ENCODE measurements around the gene S100Z.

S100Z gene

DNA sequence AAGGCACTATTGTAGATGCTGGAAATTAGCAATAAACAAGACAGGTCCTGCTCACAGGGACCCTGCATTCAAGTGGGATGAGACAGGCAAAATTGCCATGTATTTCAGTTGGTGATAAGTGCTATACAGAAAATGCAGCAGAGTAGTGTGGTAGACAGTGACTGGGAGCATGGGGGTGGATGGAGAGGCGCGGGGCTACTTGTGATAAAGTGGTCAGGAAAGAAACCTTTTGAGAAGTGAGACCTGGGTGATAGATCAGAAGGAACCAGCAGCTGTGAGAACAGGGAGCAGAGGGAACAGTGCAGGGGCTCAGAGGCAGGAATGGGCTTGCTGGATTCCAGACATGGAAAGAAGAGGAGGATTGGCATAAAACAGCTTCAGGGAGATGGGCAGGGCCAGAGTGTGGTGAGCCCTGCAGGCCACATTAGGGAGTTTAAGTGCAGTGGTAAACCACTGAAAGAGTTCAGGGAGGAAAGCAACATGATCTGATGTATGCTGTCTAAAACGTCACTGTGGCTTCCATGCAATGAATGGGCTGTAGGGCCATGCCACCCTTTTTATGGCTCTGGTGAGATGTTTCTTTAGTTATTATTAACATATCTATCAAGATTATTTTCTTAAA lies 110.3 kb downstream of the S100Z start:
- Histone ChIP-seq H3K27ac (peak overlapping the region; percentile 89), H3K4me3 (ENCODE audit: low read depth, low read length) (no peak overlapping the region), H3K27me3 (replicated peaks) (no peaks in the 10 kb centered on the region), H3K36me3 (replicated peaks) (no peaks in the 10 kb centered on the region)
- in situ Hi-C loops (cut with HindIII; ENCODE audit: low pct_ligation_motif_present, low sequenced_read_pairs), result no loop called here
- peak; percentile 42 for DNase-seq
- TF ChIP-seq, protein P1, sequence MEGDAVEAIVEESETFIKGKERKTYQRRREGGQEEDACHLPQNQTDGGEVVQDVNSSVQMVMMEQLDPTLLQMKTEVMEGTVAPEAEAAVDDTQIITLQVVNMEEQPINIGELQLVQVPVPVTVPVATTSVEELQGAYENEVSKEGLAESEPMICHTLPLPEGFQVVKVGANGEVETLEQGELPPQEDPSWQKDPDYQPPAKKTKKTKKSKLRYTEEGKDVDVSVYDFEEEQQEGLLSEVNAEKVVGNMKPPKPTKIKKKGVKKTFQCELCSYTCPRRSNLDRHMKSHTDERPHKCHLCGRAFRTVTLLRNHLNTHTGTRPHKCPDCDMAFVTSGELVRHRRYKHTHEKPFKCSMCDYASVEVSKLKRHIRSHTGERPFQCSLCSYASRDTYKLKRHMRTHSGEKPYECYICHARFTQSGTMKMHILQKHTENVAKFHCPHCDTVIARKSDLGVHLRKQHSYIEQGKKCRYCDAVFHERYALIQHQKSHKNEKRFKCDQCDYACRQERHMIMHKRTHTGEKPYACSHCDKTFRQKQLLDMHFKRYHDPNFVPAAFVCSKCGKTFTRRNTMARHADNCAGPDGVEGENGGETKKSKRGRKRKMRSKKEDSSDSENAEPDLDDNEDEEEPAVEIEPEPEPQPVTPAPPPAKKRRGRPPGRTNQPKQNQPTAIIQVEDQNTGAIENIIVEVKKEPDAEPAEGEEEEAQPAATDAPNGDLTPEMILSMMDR (IDR thresholded peaks at IDR 0.05; ENCODE audit: low read depth, low read length, missing control alignments), result peak; percentile 22

DNA sequence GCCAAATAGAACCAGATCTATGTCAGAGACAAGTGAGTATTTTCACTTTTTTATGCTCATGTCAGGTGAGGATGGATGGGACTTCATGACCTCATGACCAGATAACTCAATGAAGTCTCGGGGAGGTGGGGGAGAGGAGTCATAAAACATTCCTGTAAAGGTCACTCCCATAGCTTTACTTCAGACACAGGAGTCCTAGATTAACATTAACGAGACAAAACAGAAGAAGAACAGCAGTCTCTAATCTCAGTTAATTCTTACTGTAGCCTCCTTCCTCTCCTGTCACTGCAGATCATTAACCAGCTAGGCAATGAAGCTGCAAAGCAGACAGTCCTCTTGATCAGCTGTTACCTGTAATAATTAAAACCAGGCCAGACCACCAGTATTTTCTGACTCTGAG lies 114.2 kb downstream of the S100Z start:
- no peak for DNase-seq
- no peak overlapping the region for H3K4me3 ChIP-seq (ENCODE audit: low read depth, low read length)
- in situ Hi-C loops (cut with HindIII; ENCODE audit: low pct_ligation_motif_present, low sequenced_read_pairs), result no loop called here

More for the DNA sequence above, 114.2 kb downstream of the S100Z start:
- H3K27ac ChIP-seq, result no peak overlapping the region
- TF ChIP-seq, protein P1 (IDR thresholded peaks at IDR 0.05; ENCODE audit: low read depth, low read length, missing control alignments), result no peak
- no peaks in the 10 kb centered on the region for H3K36me3 ChIP-seq (replicated peaks)
- no peaks in the 10 kb centered on the region for H3K27me3 ChIP-seq (replicated peaks)

Measured in brain microvascular endothelial cell (primary cell).